PC-3 (cell line): ENCODE measurements around the gene ABHD15. TPM values are rescaled to one million over a fixed set of nuclear protein-coding genes. Genes with fewer than 3 reads are reported as not detected.

Experiments
- ATAC-seq: fragments of 200-7000 bp; cut with Tn5 transposase; 2 replicates; pipeline ENCODE4 v1.9.1; 2020; ENCODE audit warnings: mild to moderate bottlenecking, moderate library complexity
- BruUV-seq: library from RNA; stranded (reverse); fragments of 400-500 nt; replicated peaks from 2 replicates; lab custom pipeline; 2021; lab: Mats Ljungman, UMichigan
- CTCF ChIA-PET: fragments of 300-600 bp; sonication (Branson Sonifier 250); formaldehyde crosslinking; loops from one replicate; lab custom pipeline; 2022; ENCODE audit warnings: antibody characterized with exemption; lab: Charles Lee
- POLR2A ChIA-PET: fragments of 300-600 bp; sonication (Branson Sonifier 250); formaldehyde crosslinking; loops from one replicate; lab custom pipeline; 2022; ENCODE audit warnings: antibody characterized with exemption; ENCODE audit not compliant: unreplicated experiment; lab: Charles Lee
- DNase-seq: peaks from one replicate; pipeline ENCODE4 v3.0.0-alpha.2; 2015
- H2AFZ ChIP-seq: fragments of 300-600 bp; sonication (generic); 2 replicates; pipeline ENCODE4 v1.6.0; 2016; ENCODE audit warnings: antibody characterized with exemption, low read length
- H3F3A ChIP-seq: fragments of 300-600 bp; sonication (generic); one replicate; pipeline ENCODE4 v1.6.0; 2017; ENCODE audit warnings: antibody characterized with exemption, low read length, control low read depth, mild to moderate bottlenecking; ENCODE audit not compliant: unreplicated experiment
- H3K27ac ChIP-seq: fragments of 300-600 bp; sonication (generic); 2 replicates; pipeline ENCODE4 v1.5.1; 2016; ENCODE audit warnings: mild to moderate bottlenecking, low read length
- H3K27me3 ChIP-seq: fragments of 300-600 bp; sonication (generic); 2 replicates; pipeline ENCODE4 v1.6.1; 2016; ENCODE audit warnings: low read length, mixed read lengths
- H3K36me3 ChIP-seq: fragments of 300-600 bp; sonication (generic); 2 replicates; pipeline ENCODE4 v1.6.1; 2016; ENCODE audit warnings: low read depth, mixed run types, low read length, mixed read lengths
- H3K4me1 ChIP-seq: fragments of 300-600 bp; sonication (generic); 2 replicates; pipeline ENCODE4 v1.5.1; 2016; ENCODE audit warnings: low read length; ENCODE audit not compliant: insufficient read depth
- H3K4me2 ChIP-seq: fragments of 300-600 bp; sonication (generic); 2 replicates; pipeline ENCODE4 v1.6.0; 2016; ENCODE audit warnings: low read length
- H3K4me3 ChIP-seq: fragments of 300-600 bp; sonication (generic); 2 replicates; pipeline ENCODE4 v1.5.1; 2016; ENCODE audit warnings: mild to moderate bottlenecking, low read length, mixed read lengths
- H3K79me2 ChIP-seq: fragments of 300-600 bp; sonication (generic); 2 replicates; pipeline ENCODE4 v1.6.1; 2017; ENCODE audit warnings: low read length, mixed read lengths
- H3K9ac ChIP-seq: fragments of 300-600 bp; sonication (generic); 2 replicates; pipeline ENCODE4 v1.6.0; 2016; ENCODE audit warnings: mild to moderate bottlenecking, low read length
- H3K9me2 ChIP-seq: fragments of 300-600 bp; sonication (generic); replicated peaks from 2 replicates; pipeline ENCODE4 v1.6.1; 2016; ENCODE audit warnings: mixed run types, low read length, mixed read lengths
- H3K9me3 ChIP-seq: fragments of 300-600 bp; sonication (generic); 2 replicates; pipeline ENCODE4 v1.6.1; 2016; ENCODE audit warnings: low read length, mixed read lengths
- H4K20me1 ChIP-seq: fragments of 300-600 bp; sonication (generic); 2 replicates; pipeline ENCODE4 v1.6.1; 2016; ENCODE audit warnings: low read length, mixed read lengths
- CTCF ChIP-seq: fragments of 300-600 bp; sonication (generic); conservative IDR thresholded peaks from 2 replicates; pipeline ENCODE4 v1.5.1; 2017; ENCODE audit warnings: antibody characterized with exemption, low read depth, mild to moderate bottlenecking, low read length
- EZH2 ChIP-seq: fragments of 300-600 bp; sonication (generic); IDR thresholded peaks from one replicate; pipeline ENCODE4 v1.6.1; 2017; ENCODE audit warnings: antibody characterized with exemption, mild to moderate bottlenecking, low read length; ENCODE audit not compliant: unreplicated experiment
- EZH2phosphoT487 ChIP-seq: fragments of 300-600 bp; sonication (generic); IDR thresholded peaks from 2 replicates; pipeline ENCODE4 v1.6.1; 2018; ENCODE audit warnings: mild to moderate bottlenecking, antibody characterized with exemption, low read length, borderline replicate concordance
- intact Hi-C: fragments of 100-400 bp; cut with micrococcal nuclease; formaldehyde crosslinking; loops from 2 replicates; pipeline ENCODE4 v1.9.0; 2023
- total RNA-seq: library from RNA; depleted of rRNA; stranded (reverse); fragments of >200 nt; gene quantifications from 2 replicates; pipeline ENCODE4 v1.2.3, GENCODE V29; 2014

Gene ABHD15
- total RNA-seq, 1 experiment from 2014 or later = 6.3 TPM

GRCh38 chr17:29607557-29608195 is 40.8 kb upstream of the ABHD15 start:
- Histone ChIP-seq H3F3A (no peaks in the 10 kb centered on the region), H3K27ac (no peak overlapping the region), H3K9ac (no peak overlapping the region), H3K9me3 (no peaks in the 10 kb centered on the region), H3K27me3 (no peaks in the 10 kb centered on the region), H3K4me1 (no peaks in the 10 kb centered on the region), H3K4me3 (no peak overlapping the region), H2AFZ (no peak overlapping the region), H3K4me2 (no peak overlapping the region), H3K79me2 (no peaks in the 10 kb centered on the region), H3K9me2 (no peaks in the 10 kb centered on the region), H4K20me1 (no peaks in the 10 kb centered on the region), H3K36me3 (no peaks in the 10 kb centered on the region)
- no peak for TF ChIP-seq EZH2
- no peak for TF ChIP-seq EZH2phosphoT487
- TF ChIP-seq CTCF = no peak
- intact Hi-C loops = no loop called here
- ChIA-PET POLR2A (no interaction called here), CTCF (no interaction called here)
- DNase-seq (no peak), ATAC-seq (no peak)
- BruUV-seq = no TSS peak

GRCh38 chr17:29603109-29603674 is 36.4 kb upstream of the ABHD15 start:
- no peaks in the 10 kb centered on the region for H3K9me2 ChIP-seq
- no peaks in the 10 kb centered on the region for H3K4me1 ChIP-seq
- H3K79me2 ChIP-seq = no peaks in the 10 kb centered on the region
- intact Hi-C loops = no loop called here
- H3K4me3 ChIP-seq = no peak overlapping the region
- H3F3A ChIP-seq = no peaks in the 10 kb centered on the region
- H3K27me3 ChIP-seq = no peaks in the 10 kb centered on the region
- CTCF ChIA-PET = no interaction called here
- H3K4me2 ChIP-seq = no peak overlapping the region
- no peaks in the 10 kb centered on the region for H4K20me1 ChIP-seq
- H3K9ac ChIP-seq = no peak overlapping the region
- no peaks in the 10 kb centered on the region for H3K36me3 ChIP-seq
- POLR2A ChIA-PET = no interaction called here
- no peaks in the 10 kb centered on the region for H3K9me3 ChIP-seq
- TF ChIP-seq EZH2phosphoT487 = no peak
- TF ChIP-seq EZH2 = no peak
- no peak for TF ChIP-seq CTCF
- DNase-seq = no peak
- no TSS peak for BruUV-seq
- ATAC-seq = no peak
- H2AFZ ChIP-seq = no peak overlapping the region
- H3K27ac ChIP-seq = no peak overlapping the region
